Liver (tissue), 9 donors: ENCODE results near the gene ARL4D. TPM values are rescaled to one million over a fixed set of nuclear protein-coding genes. Genes with fewer than 3 reads are reported as not detected.

Experiments
- DNase-seq: peaks from one replicate; pipeline ENCODE4 v3.0.0-alpha.2; 2017; ENCODE audit warnings: low spot score
- H3K27ac ChIP-seq, 2 donors: one replicate each; pipeline ENCODE4 v1.7.0; 2013; ENCODE audit warnings: inconsistent platforms in 2 of 2, low read length in 2 of 2, control low read depth in 1 of 2, low read depth in 1 of 2, mild to moderate bottlenecking in 1 of 2
- H3K27me3 ChIP-seq, 4 donors: one replicate each; pipeline versions ENCODE4 v1.6.1 to v1.7.0; 2013; ENCODE audit warnings: low read length in 3 of 4, inconsistent platforms in 1 of 4, mild to moderate bottlenecking in 1 of 4, moderate library complexity in 1 of 4; ENCODE audit not compliant: control insufficient read depth in 4 of 4, insufficient read depth in 4 of 4
- H3K36me3 ChIP-seq, 4 donors: one replicate each; pipeline versions ENCODE4 v1.6.1 to v1.7.0; 2013; ENCODE audit warnings: low read length in 3 of 4, mild to moderate bottlenecking in 3 of 4, low read depth in 1 of 4, moderate library complexity in 1 of 4; ENCODE audit not compliant: control insufficient read depth in 4 of 4, insufficient read depth in 3 of 4
- H3K4me1 ChIP-seq, 4 donors: one replicate each; pipeline versions ENCODE4 v1.6.1 to v1.7.0; 2013; ENCODE audit warnings: low read length in 3 of 4, mild to moderate bottlenecking in 3 of 4, moderate library complexity in 1 of 4; ENCODE audit not compliant: control insufficient read depth in 4 of 4, insufficient read depth in 4 of 4
- H3K4me3 ChIP-seq, 3 donors: one replicate each; pipeline versions ENCODE4 v1.6.1 to v1.7.0; 2013; ENCODE audit warnings: low read length in 3 of 3, control low read depth in 1 of 3, low read depth in 1 of 3, mild to moderate bottlenecking in 1 of 3
- H3K9ac ChIP-seq, 2 donors: one replicate each; pipeline ENCODE4 v1.7.0; 2013; ENCODE audit warnings: low read length in 2 of 2, mild to moderate bottlenecking in 2 of 2, moderate library complexity in 2 of 2, control low read depth in 1 of 2, low read depth in 1 of 2
- H3K9me3 ChIP-seq, 4 donors: one replicate each; pipeline versions ENCODE4 v1.6.1 to v1.7.0; 2013; ENCODE audit warnings: low read length in 3 of 4; ENCODE audit not compliant: control insufficient read depth in 4 of 4
- EGR1 ChIP-seq, 2 donors: IDR thresholded peaks; 2 replicates each; pipeline ENCODE4 v1.6.1; 2016 to 2018; ENCODE audit warnings: antibody characterized with exemption in 2 of 2, low read depth in 2 of 2
- FOXA1 ChIP-seq: IDR thresholded peaks from 2 replicates; pipeline ENCODE4 v1.6.1; 2016; ENCODE audit warnings: antibody characterized with exemption
- FOXA2 ChIP-seq: IDR thresholded peaks from 2 replicates; pipeline ENCODE4 v1.6.1; 2016; ENCODE audit warnings: antibody characterized with exemption
- GABPA ChIP-seq, 2 donors: IDR thresholded peaks in 1 of 2; conservative IDR thresholded peaks in 1 of 2; 2 replicates each; pipeline ENCODE4 v1.6.1; 2016; ENCODE audit warnings: antibody characterized with exemption in 2 of 2, mild to moderate bottlenecking in 1 of 2, moderate library complexity in 1 of 2
- HNF4A ChIP-seq, 2 donors: conservative IDR thresholded peaks; 2 replicates each; pipeline ENCODE4 v1.6.1; 2016; ENCODE audit warnings: antibody characterized with exemption in 2 of 2, mild to moderate bottlenecking in 2 of 2
- HNF4G ChIP-seq: IDR thresholded peaks from 2 replicates; pipeline ENCODE4 v1.6.1; 2016; ENCODE audit warnings: antibody characterized with exemption
- JUND ChIP-seq, 2 donors: IDR thresholded peaks; 2 replicates each; pipeline ENCODE4 v1.6.1; 2016; ENCODE audit warnings: antibody characterized with exemption in 2 of 2
- NR2F2 ChIP-seq: IDR thresholded peaks from 2 replicates; pipeline ENCODE4 v1.6.1; 2016; ENCODE audit warnings: antibody characterized with exemption
- RAD21 ChIP-seq, 2 donors: IDR thresholded peaks; 2 replicates each; pipeline ENCODE4 v1.6.1; 2016; ENCODE audit warnings: antibody characterized with exemption in 2 of 2, mild to moderate bottlenecking in 2 of 2
- RXRA ChIP-seq, 2 donors: IDR thresholded peaks; 2 replicates each; pipeline ENCODE4 v1.6.1; 2017 to 2018; ENCODE audit warnings: antibody characterized with exemption in 2 of 2, mild to moderate bottlenecking in 1 of 2
- SP1 ChIP-seq: IDR thresholded peaks from 2 replicates; pipeline ENCODE4 v1.6.1; 2018; ENCODE audit warnings: antibody characterized with exemption, mild to moderate bottlenecking
- TAF1 ChIP-seq: conservative IDR thresholded peaks from 2 replicates; pipeline ENCODE4 v1.6.1; 2016; ENCODE audit warnings: antibody characterized with exemption, mild to moderate bottlenecking
- YY1 ChIP-seq: IDR thresholded peaks from 2 replicates; pipeline ENCODE4 v1.6.1; 2016; ENCODE audit warnings: antibody characterized with exemption, mild to moderate bottlenecking
- WGBS: extraction: QIAGEN DNeasy Blood & Tissue Kit; methylation state at CpG from one replicate; pipeline ENCODE4 v1.1.7; 2013; 5-methylcytosine and 5-hydroxymethylcytosine counted together
- polyA plus RNA-seq, 2 donors: library from polyadenylated mRNA; stranded (reverse) in 1 of 2; unstranded in 1 of 2; fragments of 200-250 nt in 1 of 2; fragments of >200 nt in 1 of 2; fragmentation: Nextera tagmentation in 1 of 2; extraction: Ambion mirVana in 1 of 2; gene quantifications; one replicate each; pipeline versions ENCODE4 v1.2.1 to v1.2.3, GENCODE V29; 2013 to 2015
- total RNA-seq, 2 donors: library from RNA; depleted of rRNA; stranded (reverse); fragments of >200 nt; gene quantifications; one replicate each; pipeline ENCODE4 v1.2.3, GENCODE V29; 2014
- TF ChIP-seq, protein P1 (sequence below): IDR thresholded peaks from 2 replicates; pipeline ENCODE4 v1.6.1; 2016; ENCODE audit warnings: antibody characterized with exemption
- TF ChIP-seq, protein P2 (sequence below): IDR thresholded peaks from 2 replicates; pipeline ENCODE4 v1.6.1; 2016; ENCODE audit warnings: antibody characterized with exemption
- TF ChIP-seq, protein P3 (sequence below): IDR thresholded peaks from 2 replicates; pipeline ENCODE4 v1.6.1; 2016; ENCODE audit warnings: antibody characterized with exemption, mild to moderate bottlenecking
- TF ChIP-seq, protein P4 (sequence below): IDR thresholded peaks from 2 replicates; pipeline ENCODE4 v1.6.1; 2016; ENCODE audit warnings: antibody characterized with exemption
- TF ChIP-seq, protein P5 (sequence below): fragments of 150-350 bp; IDR thresholded peaks from 2 replicates; pipeline ENCODE4 v1.5.1; 2017; ENCODE audit warnings: improper control_type of control experiment, low read depth, low read length; ENCODE audit not compliant: missing input control
- donor health status: healthy.
- donor health status: healthy.
- donor health status: healthy.
- donor health status: healthy.
- donor health status: healthy.

ARL4D gene
- total and polyA plus RNA-seq, 4 donors, result 13.6 to 39.2 (median 17.6) TPM

DNA sequence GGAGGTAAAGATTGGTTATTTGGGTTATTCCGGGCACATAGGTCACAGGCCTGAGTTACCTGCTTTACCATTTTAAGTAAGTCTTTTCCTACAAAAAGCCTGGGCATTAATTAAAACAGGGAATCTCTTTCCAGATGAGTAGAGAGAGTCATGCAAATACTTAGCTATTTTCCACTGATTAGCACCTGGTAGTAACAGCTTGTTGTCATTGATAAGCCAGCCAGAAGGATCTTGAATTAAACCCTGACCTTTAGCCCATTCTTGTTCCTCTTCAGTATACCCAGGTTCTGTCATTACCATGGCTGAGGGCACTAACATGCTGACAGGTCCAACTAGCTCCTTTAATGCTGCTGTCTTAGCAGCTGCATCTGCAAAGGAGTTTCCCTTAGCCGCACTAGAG is 44.4 kb upstream of the ARL4D start:
- Histone ChIP-seq H3K36me3 (no peaks in the 10 kb centered on the region), H3K4me3 (no peak overlapping the region), H3K27ac (no peak overlapping the region), H3K27me3 (no peaks in the 10 kb centered on the region), H3K9me3 (peaks cover 0 to 8% (median 2%) of the 10 kb centered on the region in 4 donors), H3K9ac (no peak overlapping the region), H3K4me1 (no peaks in the 10 kb centered on the region)
- DNase-seq, result no peak
- TF ChIP-seq RAD21 (IDR thresholded peaks at IDR 0.05), result no peak
- TF ChIP-seq FOXA1, result no peak
- no peak for TF ChIP-seq RXRA (IDR thresholded peaks at IDR 0.05)
- no peak for TF ChIP-seq NR2F2
- TF ChIP-seq, protein P1, sequence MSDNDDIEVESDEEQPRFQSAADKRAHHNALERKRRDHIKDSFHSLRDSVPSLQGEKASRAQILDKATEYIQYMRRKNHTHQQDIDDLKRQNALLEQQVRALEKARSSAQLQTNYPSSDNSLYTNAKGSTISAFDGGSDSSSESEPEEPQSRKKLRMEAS, result no peak
- TF ChIP-seq YY1, result no peak
- TF ChIP-seq JUND (IDR thresholded peaks at IDR 0.05), result no peak
- TF ChIP-seq, protein P2, sequence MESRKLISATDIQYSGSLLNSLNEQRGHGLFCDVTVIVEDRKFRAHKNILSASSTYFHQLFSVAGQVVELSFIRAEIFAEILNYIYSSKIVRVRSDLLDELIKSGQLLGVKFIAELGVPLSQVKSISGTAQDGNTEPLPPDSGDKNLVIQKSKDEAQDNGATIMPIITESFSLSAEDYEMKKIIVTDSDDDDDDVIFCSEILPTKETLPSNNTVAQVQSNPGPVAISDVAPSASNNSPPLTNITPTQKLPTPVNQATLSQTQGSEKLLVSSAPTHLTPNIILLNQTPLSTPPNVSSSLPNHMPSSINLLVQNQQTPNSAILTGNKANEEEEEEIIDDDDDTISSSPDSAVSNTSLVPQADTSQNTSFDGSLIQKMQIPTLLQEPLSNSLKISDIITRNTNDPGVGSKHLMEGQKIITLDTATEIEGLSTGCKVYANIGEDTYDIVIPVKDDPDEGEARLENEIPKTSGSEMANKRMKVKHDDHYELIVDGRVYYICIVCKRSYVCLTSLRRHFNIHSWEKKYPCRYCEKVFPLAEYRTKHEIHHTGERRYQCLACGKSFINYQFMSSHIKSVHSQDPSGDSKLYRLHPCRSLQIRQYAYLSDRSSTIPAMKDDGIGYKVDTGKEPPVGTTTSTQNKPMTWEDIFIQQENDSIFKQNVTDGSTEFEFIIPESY, result no peak
- no peak for TF ChIP-seq SP1
- no peak for TF ChIP-seq EGR1 (IDR thresholded peaks at IDR 0.05; ENCODE audit: low read depth in 2 of 2)
- WGBS, result 95% methylated on average over 2 of the region's 2 CpGs

DNA sequence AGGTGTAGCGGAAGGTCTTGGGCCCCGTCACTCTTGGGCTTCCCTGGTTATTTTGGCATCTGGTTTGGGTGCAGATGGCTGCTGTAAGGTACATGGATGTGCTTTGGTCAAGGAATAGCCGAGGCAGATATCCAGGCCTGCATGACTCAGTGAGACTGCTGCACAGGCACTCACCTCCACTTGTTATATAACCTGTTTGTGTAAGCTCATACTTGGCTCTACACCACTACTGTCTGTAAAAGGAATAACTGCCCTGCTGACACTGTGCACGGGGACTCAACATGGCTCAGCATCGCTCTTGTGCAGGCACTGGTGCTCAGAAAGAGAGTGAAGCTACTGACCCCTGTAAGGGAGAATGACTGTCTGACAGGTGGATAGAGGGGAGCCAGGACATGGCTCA is 42.3 kb upstream of the ARL4D start:
- no peak overlapping the region for H3K27ac ChIP-seq
- no peak overlapping the region for H3K9ac ChIP-seq
- H3K36me3 ChIP-seq, result no peaks in the 10 kb centered on the region
- WGBS, result 96% methylated on average over 5 of the region's 5 CpGs
- no peak for DNase-seq
- no peak overlapping the region for H3K4me3 ChIP-seq
- H3K4me1 ChIP-seq, result no peaks in the 10 kb centered on the region
- H3K9me3 ChIP-seq, result no peaks in the 10 kb centered on the region
- no peaks in the 10 kb centered on the region for H3K27me3 ChIP-seq
- TF ChIP-seq, protein P3, sequence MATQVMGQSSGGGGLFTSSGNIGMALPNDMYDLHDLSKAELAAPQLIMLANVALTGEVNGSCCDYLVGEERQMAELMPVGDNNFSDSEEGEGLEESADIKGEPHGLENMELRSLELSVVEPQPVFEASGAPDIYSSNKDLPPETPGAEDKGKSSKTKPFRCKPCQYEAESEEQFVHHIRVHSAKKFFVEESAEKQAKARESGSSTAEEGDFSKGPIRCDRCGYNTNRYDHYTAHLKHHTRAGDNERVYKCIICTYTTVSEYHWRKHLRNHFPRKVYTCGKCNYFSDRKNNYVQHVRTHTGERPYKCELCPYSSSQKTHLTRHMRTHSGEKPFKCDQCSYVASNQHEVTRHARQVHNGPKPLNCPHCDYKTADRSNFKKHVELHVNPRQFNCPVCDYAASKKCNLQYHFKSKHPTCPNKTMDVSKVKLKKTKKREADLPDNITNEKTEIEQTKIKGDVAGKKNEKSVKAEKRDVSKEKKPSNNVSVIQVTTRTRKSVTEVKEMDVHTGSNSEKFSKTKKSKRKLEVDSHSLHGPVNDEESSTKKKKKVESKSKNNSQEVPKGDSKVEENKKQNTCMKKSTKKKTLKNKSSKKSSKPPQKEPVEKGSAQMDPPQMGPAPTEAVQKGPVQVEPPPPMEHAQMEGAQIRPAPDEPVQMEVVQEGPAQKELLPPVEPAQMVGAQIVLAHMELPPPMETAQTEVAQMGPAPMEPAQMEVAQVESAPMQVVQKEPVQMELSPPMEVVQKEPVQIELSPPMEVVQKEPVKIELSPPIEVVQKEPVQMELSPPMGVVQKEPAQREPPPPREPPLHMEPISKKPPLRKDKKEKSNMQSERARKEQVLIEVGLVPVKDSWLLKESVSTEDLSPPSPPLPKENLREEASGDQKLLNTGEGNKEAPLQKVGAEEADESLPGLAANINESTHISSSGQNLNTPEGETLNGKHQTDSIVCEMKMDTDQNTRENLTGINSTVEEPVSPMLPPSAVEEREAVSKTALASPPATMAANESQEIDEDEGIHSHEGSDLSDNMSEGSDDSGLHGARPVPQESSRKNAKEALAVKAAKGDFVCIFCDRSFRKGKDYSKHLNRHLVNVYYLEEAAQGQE, result no peak
- no peak for TF ChIP-seq SP1
- TF ChIP-seq, protein P4, sequence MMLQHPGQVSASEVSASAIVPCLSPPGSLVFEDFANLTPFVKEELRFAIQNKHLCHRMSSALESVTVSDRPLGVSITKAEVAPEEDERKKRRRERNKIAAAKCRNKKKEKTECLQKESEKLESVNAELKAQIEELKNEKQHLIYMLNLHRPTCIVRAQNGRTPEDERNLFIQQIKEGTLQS, result no peak
- TF ChIP-seq, protein P5, sequence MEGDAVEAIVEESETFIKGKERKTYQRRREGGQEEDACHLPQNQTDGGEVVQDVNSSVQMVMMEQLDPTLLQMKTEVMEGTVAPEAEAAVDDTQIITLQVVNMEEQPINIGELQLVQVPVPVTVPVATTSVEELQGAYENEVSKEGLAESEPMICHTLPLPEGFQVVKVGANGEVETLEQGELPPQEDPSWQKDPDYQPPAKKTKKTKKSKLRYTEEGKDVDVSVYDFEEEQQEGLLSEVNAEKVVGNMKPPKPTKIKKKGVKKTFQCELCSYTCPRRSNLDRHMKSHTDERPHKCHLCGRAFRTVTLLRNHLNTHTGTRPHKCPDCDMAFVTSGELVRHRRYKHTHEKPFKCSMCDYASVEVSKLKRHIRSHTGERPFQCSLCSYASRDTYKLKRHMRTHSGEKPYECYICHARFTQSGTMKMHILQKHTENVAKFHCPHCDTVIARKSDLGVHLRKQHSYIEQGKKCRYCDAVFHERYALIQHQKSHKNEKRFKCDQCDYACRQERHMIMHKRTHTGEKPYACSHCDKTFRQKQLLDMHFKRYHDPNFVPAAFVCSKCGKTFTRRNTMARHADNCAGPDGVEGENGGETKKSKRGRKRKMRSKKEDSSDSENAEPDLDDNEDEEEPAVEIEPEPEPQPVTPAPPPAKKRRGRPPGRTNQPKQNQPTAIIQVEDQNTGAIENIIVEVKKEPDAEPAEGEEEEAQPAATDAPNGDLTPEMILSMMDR, result no peak
- TF ChIP-seq, protein P1, result no peak
- no peak for TF ChIP-seq JUND (IDR thresholded peaks at IDR 0.05)
- TF ChIP-seq YY1, result no peak
- TF ChIP-seq EGR1 (IDR thresholded peaks at IDR 0.05; ENCODE audit: low read depth in 2 of 2), result no peak
- no peak for TF ChIP-seq TAF1
- TF ChIP-seq NR2F2, result no peak
- TF ChIP-seq, protein P2, result no peak
- no peak for TF ChIP-seq RXRA (IDR thresholded peaks at IDR 0.05)
- no peak for TF ChIP-seq GABPA (IDR thresholded peaks at IDR 0.05 in 1 of 2, conservative IDR thresholded peaks at IDR 0.05 in 1 of 2)
- no peak for TF ChIP-seq HNF4G
- no peak for TF ChIP-seq RAD21 (IDR thresholded peaks at IDR 0.05)
- TF ChIP-seq FOXA1, result no peak
- TF ChIP-seq FOXA2, result no peak
- no peak for TF ChIP-seq HNF4A (conservative IDR thresholded peaks at IDR 0.05)
